BJ (cell line): ENCODE results near the gene PBX1. TPM values are rescaled to one million over a fixed set of nuclear protein-coding genes. Genes with fewer than 3 reads are reported as not detected.

ENCODE experiments used
- CTCF ChIA-PET: fragments of 350-600 bp; formaldehyde crosslinking; extraction: SDS; loops from one replicate; lab custom pipeline; 2021; ENCODE audit warnings: antibody characterized with exemption, inconsistent platforms; lab: Yijun Ruan, JAX
- POLR2A ChIA-PET: fragments of 300-600 bp; sonication (Branson Sonifier 250); formaldehyde crosslinking; extraction: SDS; loops from one replicate; lab custom pipeline; 2021; ENCODE audit warnings: antibody characterized with exemption; lab: Charles Lee
- DNase-seq: peaks from one replicate; pipeline ENCODE4 v3.0.0-alpha.2; 2011; ENCODE audit warnings: low read depth
- H3K27me3 ChIP-seq: 2 replicates; pipeline ENCODE4 v1.6.0; 2011; ENCODE audit warnings: low read length; ENCODE audit not compliant: control insufficient read depth, insufficient read depth
- H3K36me3 ChIP-seq: 2 replicates; pipeline ENCODE4 v1.5.1; 2011; ENCODE audit warnings: low read length; ENCODE audit not compliant: control insufficient read depth, insufficient read depth
- H3K4me3 ChIP-seq: 2 replicates; pipeline ENCODE4 v1.5.1; 2011; ENCODE audit warnings: low read depth, mild to moderate bottlenecking, control low read depth, low read length
- polyA plus RNA-seq: library from polyadenylated mRNA; depleted of rRNA; stranded (reverse); fragments of >200 nt; gene quantifications from 2 replicates; pipeline ENCODE4 v1.2.3, GENCODE V29; 2011
- TF ChIP-seq, protein P1 (sequence below): IDR thresholded peaks from 2 replicates; pipeline ENCODE4 v1.5.1; 2011; ENCODE audit warnings: low read depth, mild to moderate bottlenecking, control low read depth, inconsistent platforms, low read length, moderate library complexity; ENCODE audit not compliant: insufficient read depth

The PBX1 gene
- polyA plus RNA-seq, 1 experiment = 46.1 TPM

DNA sequence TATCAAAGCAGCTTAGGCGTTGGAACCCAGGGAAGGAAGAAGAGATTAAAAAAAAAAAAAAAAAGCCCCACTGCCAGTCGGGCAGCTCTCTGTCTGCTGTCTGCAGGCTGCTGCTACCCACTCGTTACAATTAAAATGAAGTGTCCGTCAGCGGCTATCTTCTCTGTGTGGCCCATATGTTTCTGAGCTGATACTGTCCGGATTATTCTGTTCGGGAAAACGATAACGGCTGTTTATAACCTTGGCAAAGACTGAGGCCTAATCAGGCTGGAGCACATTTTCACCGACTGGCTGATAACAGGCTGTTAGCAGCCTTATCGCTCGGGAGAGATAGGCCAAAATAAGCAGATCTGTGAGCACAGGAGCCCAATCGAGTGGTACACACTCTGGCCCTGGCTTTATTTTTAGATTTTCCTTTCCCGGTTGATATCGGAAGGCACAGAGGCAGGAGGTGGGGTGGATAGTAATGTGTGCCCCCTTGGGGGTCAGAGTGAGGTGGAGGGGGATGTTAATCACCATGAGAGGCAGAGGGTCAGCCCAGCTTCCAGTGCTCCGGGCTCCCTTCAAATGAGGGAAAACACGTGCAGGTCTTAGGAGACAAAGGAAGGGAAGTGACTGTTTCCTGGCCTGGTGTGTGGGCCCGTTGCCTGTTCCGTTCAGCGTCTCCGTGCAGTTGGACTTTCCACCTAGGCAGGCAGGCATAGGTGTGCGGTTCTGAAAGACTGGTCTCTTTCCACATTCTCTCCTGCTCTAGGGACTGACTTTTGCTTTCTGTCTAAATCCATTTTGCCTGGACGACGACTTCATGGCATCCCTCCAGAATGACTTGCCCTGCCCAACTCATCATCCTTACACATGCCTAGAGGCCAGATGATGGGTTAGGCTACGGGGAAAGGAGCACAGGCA lies 153.4 kb downstream of the PBX1 start:
- CTCF ChIA-PET = no interaction called here
- Histone ChIP-seq H3K4me3 (no peak overlapping the region), H3K36me3 (no peaks in the 10 kb centered on the region; the same call in 1 of the 2 replicates), H3K27me3 (no peaks in the 10 kb centered on the region)
- TF ChIP-seq, protein P1, sequence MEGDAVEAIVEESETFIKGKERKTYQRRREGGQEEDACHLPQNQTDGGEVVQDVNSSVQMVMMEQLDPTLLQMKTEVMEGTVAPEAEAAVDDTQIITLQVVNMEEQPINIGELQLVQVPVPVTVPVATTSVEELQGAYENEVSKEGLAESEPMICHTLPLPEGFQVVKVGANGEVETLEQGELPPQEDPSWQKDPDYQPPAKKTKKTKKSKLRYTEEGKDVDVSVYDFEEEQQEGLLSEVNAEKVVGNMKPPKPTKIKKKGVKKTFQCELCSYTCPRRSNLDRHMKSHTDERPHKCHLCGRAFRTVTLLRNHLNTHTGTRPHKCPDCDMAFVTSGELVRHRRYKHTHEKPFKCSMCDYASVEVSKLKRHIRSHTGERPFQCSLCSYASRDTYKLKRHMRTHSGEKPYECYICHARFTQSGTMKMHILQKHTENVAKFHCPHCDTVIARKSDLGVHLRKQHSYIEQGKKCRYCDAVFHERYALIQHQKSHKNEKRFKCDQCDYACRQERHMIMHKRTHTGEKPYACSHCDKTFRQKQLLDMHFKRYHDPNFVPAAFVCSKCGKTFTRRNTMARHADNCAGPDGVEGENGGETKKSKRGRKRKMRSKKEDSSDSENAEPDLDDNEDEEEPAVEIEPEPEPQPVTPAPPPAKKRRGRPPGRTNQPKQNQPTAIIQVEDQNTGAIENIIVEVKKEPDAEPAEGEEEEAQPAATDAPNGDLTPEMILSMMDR = no peak
- POLR2A ChIA-PET = no interaction called here
- DNase-seq = no peak

DNA sequence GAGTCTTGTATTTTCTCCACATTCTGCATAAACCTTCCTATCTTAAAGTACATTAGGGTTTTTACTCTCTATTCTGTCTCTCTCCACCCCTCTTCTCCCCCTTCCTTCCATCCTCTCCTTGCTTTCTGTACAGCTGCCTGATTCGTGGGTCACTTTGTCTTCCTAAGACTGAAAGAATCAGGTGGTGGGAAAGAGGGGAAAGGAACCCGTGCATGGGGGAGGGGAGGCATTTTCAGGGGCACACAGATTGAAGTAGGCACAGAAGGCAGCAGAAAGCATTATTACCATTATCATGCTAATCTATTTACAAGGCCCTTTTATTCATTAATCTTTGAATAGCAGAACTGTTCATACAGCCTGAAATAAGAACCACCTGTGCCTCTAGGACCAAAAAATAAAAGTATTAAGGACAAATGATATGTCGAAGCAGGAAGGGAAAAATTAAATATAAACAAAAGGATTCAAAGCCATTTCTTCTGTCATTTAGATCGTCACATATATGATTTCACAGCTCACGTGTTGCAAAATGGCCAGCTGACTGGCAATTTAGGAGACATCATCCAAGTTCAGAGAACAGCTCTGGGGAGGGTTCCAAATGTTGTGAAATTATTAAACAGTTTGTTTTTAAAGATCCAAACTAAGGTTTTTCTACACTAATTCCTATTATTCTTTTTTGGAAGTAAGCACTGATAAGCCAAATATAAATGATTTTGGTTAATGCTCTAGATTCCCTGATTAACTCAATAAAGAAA lies 154.6 kb downstream of the PBX1 start:
- H3K4me3 ChIP-seq = no peak overlapping the region
- no peak for DNase-seq
- H3K27me3 ChIP-seq = no peaks in the 10 kb centered on the region
- H3K36me3 ChIP-seq = no peaks in the 10 kb centered on the region; the same call in 1 of the 2 replicates
- TF ChIP-seq, protein P1 = no peak
- CTCF ChIA-PET = interaction anchor here (1.6 to 1.8 kb wide), 2 partner anchors 9 to 11 kb away, joined by 4 to 10 read pairs; no protein-coding TSS in a partner anchor
- POLR2A ChIA-PET = no interaction called here

DNA sequence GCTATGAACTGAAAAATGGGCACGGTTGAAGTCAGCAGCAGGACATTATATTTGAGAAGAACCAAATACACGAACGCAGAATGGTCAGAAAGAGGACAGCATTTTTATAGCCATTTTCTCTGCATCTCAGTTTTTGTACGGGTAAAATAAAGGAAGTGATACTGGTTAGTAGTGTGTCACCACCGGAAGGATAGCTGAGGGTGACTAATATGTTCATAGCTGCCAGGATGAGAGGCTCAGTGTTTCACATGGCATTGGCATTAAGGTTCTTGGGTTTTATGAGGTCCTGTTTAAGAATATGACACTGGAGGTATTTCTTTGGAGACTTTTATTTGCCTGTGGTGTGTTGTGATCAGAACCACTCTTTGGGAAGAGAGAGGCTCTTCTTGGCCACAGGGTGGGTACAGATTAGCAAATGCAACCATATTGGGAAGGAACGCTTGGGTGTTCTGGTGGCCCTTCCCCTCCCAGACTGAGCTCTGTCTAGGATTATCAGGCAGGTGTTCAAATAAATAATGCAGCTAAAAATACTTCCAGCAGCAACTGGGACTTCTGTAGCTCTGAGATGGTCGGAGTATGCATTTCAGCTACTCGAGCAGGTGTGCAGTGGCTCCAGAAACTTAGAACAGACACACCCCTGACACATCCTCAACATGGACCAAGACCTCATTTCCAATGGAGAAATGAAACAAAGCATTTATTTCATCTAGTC lies 158.2 kb downstream of the PBX1 start:
- Histone ChIP-seq H3K36me3 (no peaks in the 10 kb centered on the region), H3K4me3 (no peak overlapping the region), H3K27me3 (no peaks in the 10 kb centered on the region)
- POLR2A ChIA-PET = no interaction called here
- CTCF ChIA-PET = interaction anchor here (0.9 kb wide), 1 partner anchor 9 kb away, joined by 3 read pairs; no protein-coding TSS in a partner anchor
- TF ChIP-seq, protein P1 = no peak
- DNase-seq = no peak

DNA sequence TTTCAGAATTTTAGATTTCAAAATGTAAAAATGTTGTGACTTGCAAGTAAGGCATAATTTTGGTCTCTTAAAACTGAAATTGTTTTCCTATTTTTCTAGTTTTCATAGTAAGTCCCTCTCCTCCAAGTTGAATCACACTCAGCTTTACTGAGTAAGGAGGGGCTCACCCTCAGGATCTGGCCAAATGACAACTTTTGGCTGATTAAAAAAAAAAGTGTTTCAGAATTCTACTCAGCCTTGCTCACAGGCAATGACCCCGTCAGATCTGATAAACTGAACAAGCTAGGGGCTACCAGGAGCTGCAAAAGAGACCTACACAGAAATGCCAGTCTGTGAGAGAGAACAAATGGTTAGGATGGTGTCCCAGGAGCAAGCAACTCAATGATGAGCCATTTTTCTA lies 159.8 kb downstream of the PBX1 start:
- POLR2A ChIA-PET = interaction anchor here (0.6 kb wide), 1 partner anchor 54 kb away, joined by 3 read pairs; no protein-coding TSS in a partner anchor
- DNase-seq = no peak
- CTCF ChIA-PET = no interaction called here
- TF ChIP-seq, protein P1 = no peak
- no peak overlapping the region for H3K4me3 ChIP-seq
- H3K27me3 ChIP-seq = no peaks in the 10 kb centered on the region
- H3K36me3 ChIP-seq = no peaks in the 10 kb centered on the region
